GM12878 (cell line): ENCODE results near the gene ULK1.

Source experiments
- BCLAF1 ChIP-seq: fragments of 450-650 bp; IDR thresholded peaks from 2 replicates; pipeline ENCODE4 v1.6.1; 2017; ENCODE audit warnings: antibody characterized with exemption, mild to moderate bottlenecking, moderate library complexity
- REST ChIP-seq: IDR thresholded peaks from 2 replicates; pipeline ENCODE4 v1.6.1; 2012; ENCODE audit warnings: mild to moderate bottlenecking, low read depth, low read length

GRCh38 chr12:131943876-131944275 lies 49.5 kb downstream of the ULK1 start:
- TF ChIP-seq REST, result no peak
- no peak for TF ChIP-seq BCLAF1
